HG03354 (cell line): ENCODE results near the gene IL36G.

Experiments
- ATAC-seq: cut with Tn5 transposase; IDR thresholded peaks from one replicate; pipeline ENCODE4 v1.9.1; 2021; ENCODE audit warnings: mild to moderate bottlenecking; ENCODE audit not compliant: unreplicated experiment, poor library complexity, severe bottlenecking

The IL36G gene

GRCh38 chr2:112962308-112963175 is 15.3 kb upstream of the IL36G start:
- no peak for ATAC-seq

- ATAC-seq: no peak
Observed at GRCh38 chr2:112967023-112967422, 10.8 kb upstream of the IL36G start.

- ATAC-seq: no peak
Observed at GRCh38 chr2:112972423-112973086, 5.3 kb upstream of the IL36G start.

GRCh38 chr2:112973156-112973555 is 4.7 kb upstream of the IL36G start:
- ATAC-seq: no peak

GRCh38 chr2:112979731-112980130 is 1.9 kb downstream of the IL36G start:
- no peak for ATAC-seq

- no peak for ATAC-seq
Observed at GRCh38 chr2:112980537-112980936, 2.7 kb downstream of the IL36G start.

GRCh38 chr2:112985090-112985489 is 7.3 kb downstream of the IL36G start:
- ATAC-seq: no peak

GRCh38 chr2:112989611-112990010 is 11.8 kb downstream of the IL36G start:
- ATAC-seq: no peak

- no peak for ATAC-seq
Observed at GRCh38 chr2:112993831-112994230, 16.0 kb downstream of the IL36G start.

- no peak for ATAC-seq
Observed at GRCh38 chr2:112994648-112995047, 16.8 kb downstream of the IL36G start.

GRCh38 chr2:112995346-112995920 is 17.6 kb downstream of the IL36G start:
- ATAC-seq: no peak

GRCh38 chr2:112996635-112997034 is 18.8 kb downstream of the IL36G start:
- ATAC-seq: no peak

GRCh38 chr2:112997151-112997550 is 19.3 kb downstream of the IL36G start:
- no peak for ATAC-seq

GRCh38 chr2:113000436-113000835 is 22.6 kb downstream of the IL36G start:
- no peak for ATAC-seq

- ATAC-seq: no peak
Observed at GRCh38 chr2:113002677-113003076, 24.9 kb downstream of the IL36G start.

- ATAC-seq: no peak
Observed at GRCh38 chr2:113005030-113005509, 27.3 kb downstream of the IL36G start, which contains the start of gene IL36A. Gene IL36A (plus strand): TSS chr2:113005459. CDS start chr2:113005872, 413 bp downstream.

GRCh38 chr2:113007250-113007649 is 29.4 kb downstream of the IL36G start:
- no peak for ATAC-seq

GRCh38 chr2:113009622-113010021 is 31.8 kb downstream of the IL36G start:
- ATAC-seq: no peak

GRCh38 chr2:113010088-113010487 is 32.3 kb downstream of the IL36G start:
- ATAC-seq: no peak

- no peak for ATAC-seq
Observed at GRCh38 chr2:113011108-113011507, 33.3 kb downstream of the IL36G start.
